GM12865 (cell line): ENCODE results near the gene MYO3A.

ENCODE experiments used
- DNase-seq: peaks from one replicate; pipeline ENCODE4 v3.0.0; 2010; ENCODE audit warnings: low read depth
- H3K4me3 ChIP-seq: 2 replicates; pipeline ENCODE4 v1.5.1; 2011; ENCODE audit warnings: mild to moderate bottlenecking, low read depth, low read length, control low read depth
- TF ChIP-seq, protein P1 (sequence below): IDR thresholded peaks from 2 replicates; pipeline ENCODE4 v1.5.1; 2011; ENCODE audit warnings: low read length, control low read depth, low read depth, inconsistent platforms; ENCODE audit not compliant: insufficient read depth; ENCODE audit errors: missing control alignments

Gene MYO3A

DNA sequence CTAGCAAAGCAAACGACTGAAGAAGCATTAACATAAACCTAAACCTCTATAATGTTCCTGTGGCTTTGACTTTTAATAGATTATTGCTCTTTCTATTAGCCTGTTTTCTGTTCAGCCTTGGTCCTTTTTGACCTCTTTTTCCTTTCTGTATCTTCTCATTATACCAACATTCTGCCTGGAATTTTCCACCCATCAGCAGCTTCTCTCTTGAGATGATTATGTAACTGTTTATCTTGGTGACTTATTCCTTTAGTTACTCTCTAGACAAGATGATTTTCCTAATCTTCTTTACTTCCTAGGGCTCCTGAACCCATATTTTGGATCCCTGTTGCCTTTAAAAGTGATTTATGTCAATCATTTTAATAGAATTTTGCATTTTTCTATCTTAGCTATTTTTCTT, 81.1 kb downstream of the MYO3A start:
- no peak overlapping the region for H3K4me3 ChIP-seq
- TF ChIP-seq, protein P1, sequence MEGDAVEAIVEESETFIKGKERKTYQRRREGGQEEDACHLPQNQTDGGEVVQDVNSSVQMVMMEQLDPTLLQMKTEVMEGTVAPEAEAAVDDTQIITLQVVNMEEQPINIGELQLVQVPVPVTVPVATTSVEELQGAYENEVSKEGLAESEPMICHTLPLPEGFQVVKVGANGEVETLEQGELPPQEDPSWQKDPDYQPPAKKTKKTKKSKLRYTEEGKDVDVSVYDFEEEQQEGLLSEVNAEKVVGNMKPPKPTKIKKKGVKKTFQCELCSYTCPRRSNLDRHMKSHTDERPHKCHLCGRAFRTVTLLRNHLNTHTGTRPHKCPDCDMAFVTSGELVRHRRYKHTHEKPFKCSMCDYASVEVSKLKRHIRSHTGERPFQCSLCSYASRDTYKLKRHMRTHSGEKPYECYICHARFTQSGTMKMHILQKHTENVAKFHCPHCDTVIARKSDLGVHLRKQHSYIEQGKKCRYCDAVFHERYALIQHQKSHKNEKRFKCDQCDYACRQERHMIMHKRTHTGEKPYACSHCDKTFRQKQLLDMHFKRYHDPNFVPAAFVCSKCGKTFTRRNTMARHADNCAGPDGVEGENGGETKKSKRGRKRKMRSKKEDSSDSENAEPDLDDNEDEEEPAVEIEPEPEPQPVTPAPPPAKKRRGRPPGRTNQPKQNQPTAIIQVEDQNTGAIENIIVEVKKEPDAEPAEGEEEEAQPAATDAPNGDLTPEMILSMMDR = no peak
- no peak for DNase-seq

DNA sequence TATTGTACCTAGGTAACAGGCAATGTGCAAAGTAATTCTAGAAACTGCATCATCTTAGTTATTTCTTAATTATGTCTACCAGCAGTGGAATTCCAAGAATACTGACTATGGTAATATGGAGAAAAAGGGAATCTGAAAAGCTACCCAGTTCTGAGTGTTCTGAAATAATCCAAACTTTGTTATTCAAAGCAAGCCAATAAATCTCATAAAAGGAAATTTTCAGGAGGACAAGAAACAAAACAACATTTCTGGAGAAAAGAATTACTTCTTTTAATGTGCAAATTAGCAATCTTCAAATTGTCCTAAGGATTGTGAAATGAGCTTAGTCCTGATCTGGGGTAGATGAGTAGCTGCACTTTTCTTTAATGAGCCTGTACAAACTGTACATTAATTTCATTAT, 88.8 kb downstream of the MYO3A start:
- TF ChIP-seq, protein P1 = no peak
- H3K4me3 ChIP-seq = no peak overlapping the region
- DNase-seq = no peak

DNA sequence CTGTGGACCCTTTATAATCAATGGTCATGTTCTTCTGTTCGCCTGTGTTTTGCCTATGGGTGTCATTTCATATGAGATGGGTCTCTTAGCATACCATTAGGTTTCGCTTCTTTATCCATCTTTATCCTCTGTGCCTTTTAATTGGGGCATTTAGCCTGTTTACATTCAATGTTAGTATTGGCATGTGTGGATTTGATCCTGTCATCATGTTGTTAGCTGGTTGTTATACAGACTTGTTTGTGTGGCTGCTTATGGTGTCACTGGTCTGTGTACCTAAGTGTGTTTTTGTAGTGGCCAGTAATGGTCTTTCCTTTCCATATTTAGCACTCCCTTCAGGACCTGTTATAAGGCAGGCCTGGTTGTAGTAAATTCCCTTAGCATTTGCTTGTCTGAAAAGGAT, 90.3 kb downstream of the MYO3A start:
- TF ChIP-seq, protein P1 = no peak
- no peak overlapping the region for H3K4me3 ChIP-seq
- DNase-seq = no peak

DNA sequence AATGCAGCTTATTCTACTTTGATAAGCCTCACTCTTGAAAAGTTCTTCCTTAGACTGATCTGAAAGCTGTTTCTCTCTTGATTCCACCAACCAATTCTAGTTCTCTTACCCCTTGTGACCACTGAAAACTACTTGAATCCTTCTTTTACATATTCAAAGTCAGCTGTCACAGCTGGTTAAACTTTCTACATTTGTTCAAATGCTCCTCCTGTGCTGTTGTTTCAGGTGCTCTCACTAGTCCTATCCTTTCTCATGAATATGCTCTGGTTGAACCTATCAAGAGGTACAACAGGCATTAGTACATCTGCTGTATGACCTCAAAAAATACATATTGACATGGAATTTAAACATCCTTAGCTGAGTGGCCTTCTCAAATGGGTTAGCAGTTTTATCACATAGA, 91.5 kb downstream of the MYO3A start:
- TF ChIP-seq, protein P1 = no peak
- H3K4me3 ChIP-seq = no peak overlapping the region
- DNase-seq = no peak

DNA sequence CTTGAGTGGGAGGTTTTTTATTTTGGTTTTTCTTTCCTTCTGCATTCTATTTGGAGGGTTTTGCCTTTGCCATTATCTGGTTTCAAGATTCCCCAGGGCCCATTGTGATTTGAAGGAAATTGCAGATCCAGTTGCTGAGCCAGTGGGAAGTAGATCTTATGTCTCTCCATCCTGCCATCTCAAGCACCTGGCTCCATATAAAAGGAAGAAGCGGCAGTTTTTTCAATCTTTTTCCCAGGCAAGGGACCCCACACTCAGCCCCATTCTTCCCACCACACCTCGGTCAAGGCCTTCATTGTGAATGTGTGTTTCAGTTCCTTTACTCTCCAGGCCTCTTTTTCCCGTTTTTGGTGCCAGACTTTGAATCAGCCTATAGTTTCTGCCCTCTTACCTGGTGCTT, 95.8 kb downstream of the MYO3A start:
- DNase-seq = no peak
- H3K4me3 ChIP-seq = no peak overlapping the region
- TF ChIP-seq, protein P1 = no peak

DNA sequence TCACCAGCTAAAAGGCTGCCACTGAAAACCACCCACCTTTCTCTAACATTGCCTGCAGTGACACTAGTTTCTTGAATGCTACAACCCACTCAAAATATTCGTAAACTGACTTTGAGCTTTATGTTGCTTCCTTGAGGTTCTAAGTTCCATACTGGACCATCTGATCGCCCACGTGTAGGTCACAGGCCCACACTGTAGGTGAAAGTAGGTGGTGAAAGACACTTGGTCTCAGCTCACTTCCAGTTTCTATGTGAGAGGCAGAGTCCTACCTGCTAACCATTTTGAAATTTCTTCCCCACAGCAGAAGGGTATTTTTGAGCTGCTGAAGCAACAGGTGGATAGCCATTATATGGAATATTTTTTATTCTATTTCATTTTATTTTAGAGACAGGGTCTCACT, 97.3 kb downstream of the MYO3A start:
- TF ChIP-seq, protein P1 = no peak
- peak; percentile 5 for DNase-seq
- H3K4me3 ChIP-seq = no peak overlapping the region

DNA sequence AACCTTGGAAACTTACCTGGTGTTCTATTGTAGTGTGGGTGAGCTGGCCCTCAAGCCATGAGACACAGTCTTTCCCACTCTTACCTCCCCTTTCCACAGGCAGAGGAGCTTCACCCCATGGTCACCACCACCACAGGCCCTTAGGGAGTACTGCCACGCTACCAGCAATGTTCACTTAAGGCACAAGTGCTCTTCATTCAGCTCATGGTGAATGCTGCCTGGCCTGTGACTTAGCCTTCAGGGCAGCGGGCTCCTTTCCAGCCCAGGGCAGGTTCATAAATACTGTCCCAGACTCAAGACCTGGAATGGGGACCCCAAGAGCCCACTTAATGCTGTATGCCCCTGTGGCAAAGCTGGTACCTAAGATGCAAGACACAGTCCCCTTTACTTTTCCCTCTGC, 109.4 kb downstream of the MYO3A start:
- no peak for DNase-seq

More for the DNA sequence above, 109.4 kb downstream of the MYO3A start:
- TF ChIP-seq, protein P1 = no peak
- no peak overlapping the region for H3K4me3 ChIP-seq
